Adrenal gland (tissue), 5 donors: Measurements from ENCODE around the gene JPH2.

Experiments
- POLR2A ChIP-seq, 2 donors: fragments of 450-650 bp; IDR thresholded peaks; one replicate each; pipeline ENCODE4 v1.6.1; 2017; ENCODE audit warnings: antibody characterized with exemption in 2 of 2, mild to moderate bottlenecking in 2 of 2, moderate library complexity in 1 of 2
- TF ChIP-seq, protein P1 (sequence below), 6 experiments: fragments of 450-650 bp in 4 of 6; fragments of 200-600 bp in 2 of 6; sonication (generic) in 1 of 6; IDR thresholded peaks; 1 replicate in 5 of 6; 2 replicates in 1 of 6; pipeline versions ENCODE4 v1.5.1 to v1.8.0; 2016 to 2021; ENCODE audit warnings: antibody characterized with exemption in 6 of 6, mild to moderate bottlenecking in 2 of 6, moderate library complexity in 1 of 6
- donor health status: DM: no; HTN: no; CAD: no.

DNA sequence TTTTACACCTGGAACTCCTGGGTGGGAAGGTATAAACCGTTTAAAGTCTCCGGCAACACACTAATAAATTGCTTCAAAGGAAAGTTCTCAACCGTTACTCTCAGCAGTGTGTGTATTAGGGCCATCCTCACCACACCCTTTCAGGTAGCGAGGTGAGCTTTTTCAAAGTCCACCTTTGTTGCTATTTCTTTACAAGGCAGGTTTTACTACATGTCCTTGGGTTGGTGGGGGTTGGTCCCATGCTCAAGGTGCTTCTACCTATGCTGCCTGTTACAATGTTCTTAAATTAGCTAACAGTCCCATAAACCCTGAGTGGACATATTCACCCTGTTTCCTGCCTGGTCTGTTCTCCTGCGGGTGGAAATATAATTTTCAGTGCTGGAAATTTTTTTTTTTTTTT lies 36.7 kb upstream of the JPH2 start:
- TF ChIP-seq, protein P1, sequence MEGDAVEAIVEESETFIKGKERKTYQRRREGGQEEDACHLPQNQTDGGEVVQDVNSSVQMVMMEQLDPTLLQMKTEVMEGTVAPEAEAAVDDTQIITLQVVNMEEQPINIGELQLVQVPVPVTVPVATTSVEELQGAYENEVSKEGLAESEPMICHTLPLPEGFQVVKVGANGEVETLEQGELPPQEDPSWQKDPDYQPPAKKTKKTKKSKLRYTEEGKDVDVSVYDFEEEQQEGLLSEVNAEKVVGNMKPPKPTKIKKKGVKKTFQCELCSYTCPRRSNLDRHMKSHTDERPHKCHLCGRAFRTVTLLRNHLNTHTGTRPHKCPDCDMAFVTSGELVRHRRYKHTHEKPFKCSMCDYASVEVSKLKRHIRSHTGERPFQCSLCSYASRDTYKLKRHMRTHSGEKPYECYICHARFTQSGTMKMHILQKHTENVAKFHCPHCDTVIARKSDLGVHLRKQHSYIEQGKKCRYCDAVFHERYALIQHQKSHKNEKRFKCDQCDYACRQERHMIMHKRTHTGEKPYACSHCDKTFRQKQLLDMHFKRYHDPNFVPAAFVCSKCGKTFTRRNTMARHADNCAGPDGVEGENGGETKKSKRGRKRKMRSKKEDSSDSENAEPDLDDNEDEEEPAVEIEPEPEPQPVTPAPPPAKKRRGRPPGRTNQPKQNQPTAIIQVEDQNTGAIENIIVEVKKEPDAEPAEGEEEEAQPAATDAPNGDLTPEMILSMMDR (IDR thresholded peaks at IDR 0.05) = no peak
- no peak for TF ChIP-seq POLR2A (IDR thresholded peaks at IDR 0.05)
